HG03521 (cell line): ENCODE measurements around the gene ERV3-1.
"Not testable (repeated sequence)": the region's sequence is repeated elsewhere in the genome, so short reads cannot be mapped to it uniquely, and the experiment has no call there.

Source experiments
- ATAC-seq: cut with Tn5 transposase; IDR thresholded peaks from one replicate; pipeline ENCODE4 v1.9.1; 2021; ENCODE audit warnings: mild to moderate bottlenecking, moderate library complexity; ENCODE audit not compliant: unreplicated experiment

Gene ERV3-1

GRCh38 chr7:64944667-64945502, 61.6 kb downstream of the ERV3-1 start:
- ATAC-seq, result not testable (repeated sequence)
